ENCODE results near the gene MPST. TPM values are rescaled to one million over a fixed set of nuclear protein-coding genes. Genes with fewer than 3 reads are reported as not detected.
A peak's percentile ranks its signal among the peaks of the same experiment; 100 is the strongest.

MPST gene
- polyA plus RNA-seq, 1 donor (not counting 4 experiments of a cell fraction or from before 2014, with no cell fraction given): 23.5 TPM

DNA sequence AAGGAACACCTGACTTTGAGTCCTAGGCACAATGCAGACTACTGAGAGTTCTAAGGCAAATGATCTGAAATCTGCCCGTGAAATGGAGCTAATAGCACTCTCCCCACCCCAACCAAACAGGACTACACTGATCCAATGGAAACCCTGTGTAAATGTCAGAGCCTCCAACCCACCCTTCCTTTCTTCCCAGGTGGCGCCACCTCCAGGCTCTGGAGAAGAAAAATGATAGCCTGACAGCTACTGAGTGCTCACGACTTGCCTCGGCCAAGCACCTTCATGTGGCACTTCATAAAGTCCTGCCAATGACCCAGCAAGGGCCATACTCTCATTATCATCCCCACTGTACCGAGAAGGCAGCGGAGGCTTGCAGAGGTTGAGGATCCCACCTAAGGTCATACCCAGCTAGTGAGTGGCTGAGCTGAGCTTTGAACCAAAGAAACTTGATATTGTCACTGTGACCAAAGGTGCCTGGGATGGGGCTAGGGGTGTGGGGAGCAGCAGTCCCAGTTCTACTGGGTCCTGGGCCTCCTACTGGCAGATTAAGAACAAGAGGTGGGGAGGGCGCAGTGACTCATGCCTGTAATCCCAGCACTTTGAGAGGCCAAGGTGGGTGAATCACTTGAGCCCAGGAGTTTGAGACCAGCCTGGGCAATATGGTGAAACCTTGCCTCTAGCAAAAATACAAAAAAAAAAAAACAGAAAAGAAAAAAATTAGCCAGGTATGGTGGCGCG, 20.8 kb upstream of the MPST start:
- no peak overlapping the region for H3K27ac ChIP-seq (ENCODE audit: control insufficient read depth, insufficient read depth, low read length)

DNA sequence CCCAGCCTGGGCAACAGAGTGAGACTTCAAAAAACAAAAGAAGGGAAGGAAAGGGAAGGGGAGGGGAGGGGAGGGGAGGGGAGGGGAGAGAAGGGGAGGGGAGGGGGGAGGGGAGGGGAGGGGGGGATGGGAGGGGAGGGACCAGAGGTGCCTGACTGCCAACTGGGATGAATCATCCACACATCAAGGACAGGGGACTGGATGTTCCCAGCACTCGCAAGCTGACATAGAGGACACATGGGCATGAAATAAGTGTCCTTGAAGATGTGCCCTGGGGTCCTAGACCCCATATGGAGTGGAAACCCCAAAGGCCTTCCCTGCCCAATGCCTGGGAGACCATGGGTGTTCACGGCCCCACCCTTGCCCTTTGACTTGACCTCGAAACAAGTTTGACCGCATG, 20.1 kb upstream of the MPST start:
- peaks cover 16% of the 10 kb centered on the region for H3K27me3 ChIP-seq (ENCODE audit: control insufficient read depth, extremely low read depth, insufficient read depth, low read length)
- no peak overlapping the region for H3K27ac ChIP-seq (ENCODE audit: control insufficient read depth, insufficient read depth, low read length)
- TF ChIP-seq EZH2 (IDR thresholded peaks at IDR 0.05; ENCODE audit: low read length): no peak
- no peak for TF ChIP-seq CTCF (optimal IDR thresholded peaks at IDR 0.05 in 1 of 3, IDR thresholded peaks at IDR 0.05 in 1 of 3, conservative IDR thresholded peaks at IDR 0.05 in 1 of 3; ENCODE audit: extremely low read depth in 1 of 3, insufficient read depth in 2 of 3, low read length in 3 of 3)
- H3K79me2 ChIP-seq (ENCODE audit: control insufficient read depth, insufficient read depth, low read length): no peaks in the 10 kb centered on the region
- no peak overlapping the region for H2AFZ ChIP-seq (ENCODE audit: control insufficient read depth, low read length)
- H4K20me1 ChIP-seq (ENCODE audit: control insufficient read depth, extremely low read depth, insufficient read depth, low read length): no peaks in the 10 kb centered on the region
- H3K36me3 ChIP-seq (ENCODE audit: control insufficient read depth in 2 of 2, extremely low read depth in 1 of 2, insufficient read depth in 2 of 2, low read length in 2 of 2): no peaks in the 10 kb centered on the region
- dilution Hi-C loops (cut with MboI; ENCODE audit: extremely low pct_ligation_motif_present, low sequenced_read_pairs): no loop called here
- H3K9me3 ChIP-seq (ENCODE audit: control insufficient read depth, low read depth, low read length): no peaks in the 10 kb centered on the region
- H3K9me1 ChIP-seq (ENCODE audit: control insufficient read depth, extremely low read depth, insufficient read depth, low read length): no peaks in the 10 kb centered on the region
- H3K9ac ChIP-seq (ENCODE audit: control insufficient read depth, extremely low read depth, insufficient read depth, low read length): no peak overlapping the region
- H3K4me1 ChIP-seq (ENCODE audit: control insufficient read depth, extremely low read depth, insufficient read depth, low read length): peaks cover 6% of the 10 kb centered on the region
- H3K4me3 ChIP-seq (ENCODE audit: control insufficient read depth in 2 of 3, extremely low read depth in 1 of 3, insufficient read depth in 2 of 3, low read depth in 1 of 3, low read length in 3 of 3): no peak overlapping the region
- FAIRE-seq: no peak
- DNase-seq (ENCODE audit: low read depth, low spot score): no peak
- H3K4me2 ChIP-seq (ENCODE audit: control insufficient read depth, extremely low read depth, insufficient read depth, low read depth, low read length): no peak overlapping the region

More for the DNA sequence above, 20.8 kb upstream of the MPST start:
- Histone ChIP-seq H3K4me3 (ENCODE audit: control insufficient read depth in 2 of 3, extremely low read depth in 1 of 3, insufficient read depth in 2 of 3, low read depth in 1 of 3, low read length in 3 of 3) (no peak overlapping the region), H3K27me3 (ENCODE audit: control insufficient read depth, extremely low read depth, insufficient read depth, low read length) (peaks cover 13% of the 10 kb centered on the region), H3K36me3 (ENCODE audit: control insufficient read depth in 2 of 2, extremely low read depth in 1 of 2, insufficient read depth in 2 of 2, low read length in 2 of 2) (no peaks in the 10 kb centered on the region), H3K9me3 (ENCODE audit: control insufficient read depth, low read depth, low read length) (no peaks in the 10 kb centered on the region), H2AFZ (ENCODE audit: control insufficient read depth, low read length) (no peak overlapping the region), H3K79me2 (ENCODE audit: control insufficient read depth, insufficient read depth, low read length) (no peaks in the 10 kb centered on the region), H4K20me1 (ENCODE audit: control insufficient read depth, extremely low read depth, insufficient read depth, low read length) (no peaks in the 10 kb centered on the region), H3K4me1 (ENCODE audit: control insufficient read depth, extremely low read depth, insufficient read depth, low read length) (peaks cover 6% of the 10 kb centered on the region), H3K9ac (ENCODE audit: control insufficient read depth, extremely low read depth, insufficient read depth, low read length) (no peak overlapping the region), H3K4me2 (ENCODE audit: control insufficient read depth, extremely low read depth, insufficient read depth, low read depth, low read length) (no peak overlapping the region), H3K9me1 (ENCODE audit: control insufficient read depth, extremely low read depth, insufficient read depth, low read length) (no peaks in the 10 kb centered on the region)
- dilution Hi-C loops (cut with MboI; ENCODE audit: extremely low pct_ligation_motif_present, low sequenced_read_pairs): no loop called here
- no peak for DNase-seq (ENCODE audit: low read depth, low spot score)
- no peak for FAIRE-seq
- TF ChIP-seq EZH2 (IDR thresholded peaks at IDR 0.05; ENCODE audit: low read length) (no peak), CTCF (optimal IDR thresholded peaks at IDR 0.05 in 1 of 3, IDR thresholded peaks at IDR 0.05 in 1 of 3, conservative IDR thresholded peaks at IDR 0.05 in 1 of 3; ENCODE audit: extremely low read depth in 1 of 3, insufficient read depth in 2 of 3, low read length in 3 of 3) (peak in 2 of 3 experiments; percentile 12 to 31)

All from keratinocyte (primary cell).